ENCODE data around the gene NCAPG2.

- TF ChIP-seq, protein P1, sequence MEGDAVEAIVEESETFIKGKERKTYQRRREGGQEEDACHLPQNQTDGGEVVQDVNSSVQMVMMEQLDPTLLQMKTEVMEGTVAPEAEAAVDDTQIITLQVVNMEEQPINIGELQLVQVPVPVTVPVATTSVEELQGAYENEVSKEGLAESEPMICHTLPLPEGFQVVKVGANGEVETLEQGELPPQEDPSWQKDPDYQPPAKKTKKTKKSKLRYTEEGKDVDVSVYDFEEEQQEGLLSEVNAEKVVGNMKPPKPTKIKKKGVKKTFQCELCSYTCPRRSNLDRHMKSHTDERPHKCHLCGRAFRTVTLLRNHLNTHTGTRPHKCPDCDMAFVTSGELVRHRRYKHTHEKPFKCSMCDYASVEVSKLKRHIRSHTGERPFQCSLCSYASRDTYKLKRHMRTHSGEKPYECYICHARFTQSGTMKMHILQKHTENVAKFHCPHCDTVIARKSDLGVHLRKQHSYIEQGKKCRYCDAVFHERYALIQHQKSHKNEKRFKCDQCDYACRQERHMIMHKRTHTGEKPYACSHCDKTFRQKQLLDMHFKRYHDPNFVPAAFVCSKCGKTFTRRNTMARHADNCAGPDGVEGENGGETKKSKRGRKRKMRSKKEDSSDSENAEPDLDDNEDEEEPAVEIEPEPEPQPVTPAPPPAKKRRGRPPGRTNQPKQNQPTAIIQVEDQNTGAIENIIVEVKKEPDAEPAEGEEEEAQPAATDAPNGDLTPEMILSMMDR (IDR thresholded peaks at IDR 0.05; ENCODE audit: borderline replicate concordance, extremely low read depth, low read length, poor library complexity, severe bottlenecking), result no peak
- no peak for TF ChIP-seq EZH2 (IDR thresholded peaks at IDR 0.05; ENCODE audit: borderline replicate concordance, low read depth, low read length, severe bottlenecking)
These were observed 114.4 kb downstream of the NCAPG2 start for GRCh38 chr7:158590181-158590530.
